Neural progenitor cell (in vitro differentiated cells): ENCODE measurements around the gene SERGEF. TPM values are rescaled to one million over a fixed set of nuclear protein-coding genes. Genes with fewer than 3 reads are reported as not detected.

Experiments
- DNase-seq: peaks from one replicate; pipeline ENCODE4 v3.0.0-alpha.2; 2016; ENCODE audit warnings: low spot score
- H2AFZ ChIP-seq: fragments of 200-600 bp; sonication (generic); replicated peaks from 2 replicates; pipeline ENCODE4 v1.6.1; 2016; ENCODE audit warnings: antibody characterized with exemption
- H3F3A ChIP-seq: fragments of 200-600 bp; sonication (generic); 2 replicates; pipeline ENCODE4 v1.6.1; 2016; ENCODE audit warnings: antibody characterized with exemption, low read depth
- H3K27ac ChIP-seq: fragments of 200-600 bp; sonication (generic); 2 replicates; pipeline ENCODE4 v1.5.1; 2016; ENCODE audit warnings: mild to moderate bottlenecking
- H3K27me3 ChIP-seq: fragments of 200-600 bp; sonication (generic); 2 replicates; pipeline ENCODE4 v1.6.1; 2016; ENCODE audit warnings: mild to moderate bottlenecking, moderate library complexity
- H3K36me3 ChIP-seq: fragments of 200-600 bp; sonication (generic); 2 replicates; pipeline ENCODE4 v1.5.1; 2016
- H3K4me1 ChIP-seq: fragments of 200-600 bp; sonication (generic); 2 replicates; pipeline ENCODE4 v1.6.1; 2016; ENCODE audit warnings: mixed run types
- H3K4me2 ChIP-seq: fragments of 200-600 bp; sonication (generic); 2 replicates; pipeline ENCODE4 v1.6.1; 2016
- H3K4me3 ChIP-seq: fragments of 200-600 bp; sonication (generic); 2 replicates; pipeline ENCODE4 v1.5.1; 2016
- H3K79me2 ChIP-seq: fragments of 200-600 bp; sonication (generic); 2 replicates; pipeline ENCODE4 v1.6.1; 2016; ENCODE audit warnings: low read depth
- H3K9ac ChIP-seq: fragments of 200-600 bp; sonication (generic); 2 replicates; pipeline ENCODE4 v1.6.1; 2016
- H3K9me3 ChIP-seq: fragments of 200-600 bp; sonication (generic); 2 replicates; pipeline ENCODE4 v1.5.1; 2016; ENCODE audit warnings: low read depth
- H4K20me1 ChIP-seq: fragments of 200-600 bp; sonication (generic); 2 replicates; pipeline ENCODE4 v1.6.1; 2016; ENCODE audit warnings: low read depth
- H3K27ac Mint-ChIP-seq: 3 replicates; pipeline ENCODE4 v1.8.0; 2021; ENCODE audit warnings: mixed read lengths
- H3K27me3 Mint-ChIP-seq: 2 replicates; pipeline ENCODE4 v1.8.0; 2022; ENCODE audit warnings: low read depth, mild to moderate bottlenecking, inconsistent platforms, moderate library complexity, mixed read lengths; ENCODE audit not compliant: insufficient read depth
- H3K36me3 Mint-ChIP-seq: 3 replicates; pipeline ENCODE4 v1.8.0; 2021; ENCODE audit warnings: mixed read lengths
- H3K4me1 Mint-ChIP-seq: 3 replicates; pipeline ENCODE4 v1.8.0; 2021; ENCODE audit warnings: mixed read lengths
- H3K4me3 Mint-ChIP-seq: 3 replicates; pipeline ENCODE4 v1.8.0; 2021; ENCODE audit warnings: mild to moderate bottlenecking, moderate library complexity, mixed read lengths
- H3K9me3 Mint-ChIP-seq: 3 replicates; pipeline ENCODE4 v1.8.0; 2020; ENCODE audit warnings: mixed read lengths
- EZH2 ChIP-seq: fragments of 200-600 bp; sonication (generic); IDR thresholded peaks from 2 replicates; pipeline ENCODE4 v1.6.1; 2017; ENCODE audit warnings: antibody characterized with exemption, mild to moderate bottlenecking, moderate library complexity
- EZH2phosphoT487 ChIP-seq: fragments of 200-600 bp; sonication (generic); IDR thresholded peaks from 2 replicates; pipeline ENCODE4 v1.6.1; 2017; ENCODE audit warnings: antibody characterized with exemption
- total RNA-seq: library from RNA; depleted of rRNA; stranded (reverse); fragments of >200 nt; gene quantifications from 2 replicates; pipeline ENCODE4 v1.2.3, GENCODE V29; 2015; ENCODE audit warnings: low replicate concordance
- TF ChIP-seq, protein P1 (sequence below): fragments of 200-600 bp; sonication (generic); IDR thresholded peaks from 2 replicates; pipeline ENCODE4 v1.5.1; 2017; ENCODE audit warnings: antibody characterized with exemption, mild to moderate bottlenecking

The SERGEF gene
- total RNA-seq, 1 donor from 2014 or later = 35.1 TPM

DNA sequence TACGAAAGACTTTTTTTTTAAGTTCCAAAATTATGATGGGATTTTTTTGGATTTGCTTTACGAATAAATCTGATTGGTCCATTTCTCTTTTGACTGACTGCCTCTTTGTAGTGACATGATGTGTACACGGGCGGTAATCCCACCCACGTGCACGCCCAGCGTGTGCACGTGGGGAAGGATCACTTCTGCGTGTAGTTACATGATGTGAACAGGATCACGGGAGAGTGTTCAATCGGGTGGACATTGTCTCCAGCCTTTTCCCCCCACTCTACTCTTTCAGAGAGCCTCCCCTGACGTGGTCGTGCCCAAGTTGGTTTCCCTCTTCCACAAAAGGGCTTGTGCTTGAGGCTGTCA, 235.1 kb downstream of the SERGEF start:
- H3K27ac Mint-ChIP-seq = peak overlapping the region; percentile 76
- TF ChIP-seq EZH2phosphoT487 (no peak), EZH2 (no peak)
- TF ChIP-seq, protein P1, sequence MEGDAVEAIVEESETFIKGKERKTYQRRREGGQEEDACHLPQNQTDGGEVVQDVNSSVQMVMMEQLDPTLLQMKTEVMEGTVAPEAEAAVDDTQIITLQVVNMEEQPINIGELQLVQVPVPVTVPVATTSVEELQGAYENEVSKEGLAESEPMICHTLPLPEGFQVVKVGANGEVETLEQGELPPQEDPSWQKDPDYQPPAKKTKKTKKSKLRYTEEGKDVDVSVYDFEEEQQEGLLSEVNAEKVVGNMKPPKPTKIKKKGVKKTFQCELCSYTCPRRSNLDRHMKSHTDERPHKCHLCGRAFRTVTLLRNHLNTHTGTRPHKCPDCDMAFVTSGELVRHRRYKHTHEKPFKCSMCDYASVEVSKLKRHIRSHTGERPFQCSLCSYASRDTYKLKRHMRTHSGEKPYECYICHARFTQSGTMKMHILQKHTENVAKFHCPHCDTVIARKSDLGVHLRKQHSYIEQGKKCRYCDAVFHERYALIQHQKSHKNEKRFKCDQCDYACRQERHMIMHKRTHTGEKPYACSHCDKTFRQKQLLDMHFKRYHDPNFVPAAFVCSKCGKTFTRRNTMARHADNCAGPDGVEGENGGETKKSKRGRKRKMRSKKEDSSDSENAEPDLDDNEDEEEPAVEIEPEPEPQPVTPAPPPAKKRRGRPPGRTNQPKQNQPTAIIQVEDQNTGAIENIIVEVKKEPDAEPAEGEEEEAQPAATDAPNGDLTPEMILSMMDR = no peak
- H3K27me3 ChIP-seq = no peaks in the 10 kb centered on the region
- no peak overlapping the region for H3K4me3 ChIP-seq
- no peaks in the 10 kb centered on the region for H3K79me2 ChIP-seq
- no peak overlapping the region for H2AFZ ChIP-seq
- H3K27ac ChIP-seq = no peak overlapping the region
- no peaks in the 10 kb centered on the region for H3F3A ChIP-seq
- peaks cover 18% of the 10 kb centered on the region for H3K27me3 Mint-ChIP-seq
- H3K36me3 ChIP-seq = no peaks in the 10 kb centered on the region
- no peak overlapping the region for H3K9ac ChIP-seq
- H3K4me1 ChIP-seq = peaks cover 23% of the 10 kb centered on the region
- no peak overlapping the region for H3K4me2 ChIP-seq
- no peak overlapping the region for H3K4me3 Mint-ChIP-seq
- no peaks in the 10 kb centered on the region for H3K9me3 ChIP-seq
- DNase-seq = no peak
- H3K36me3 Mint-ChIP-seq = peaks cover 3% of the 10 kb centered on the region
- H3K9me3 Mint-ChIP-seq = no peaks in the 10 kb centered on the region
- H4K20me1 ChIP-seq = no peaks in the 10 kb centered on the region
- peaks cover 21% of the 10 kb centered on the region for H3K4me1 Mint-ChIP-seq

GRCh38 chr11:17777086-17777737, 235.6 kb downstream of the SERGEF start:
- Histone ChIP-seq H3K4me3 (no peak overlapping the region), H3K36me3 (no peaks in the 10 kb centered on the region), H3K27ac (no peak overlapping the region), H3K79me2 (no peaks in the 10 kb centered on the region), H3K27me3 (no peaks in the 10 kb centered on the region), H3K9me3 (no peaks in the 10 kb centered on the region), H3K4me2 (no peak overlapping the region), H3F3A (no peaks in the 10 kb centered on the region), H3K9ac (no peak overlapping the region), H2AFZ (no peak overlapping the region), H3K4me1 (peaks cover 23% of the 10 kb centered on the region), H4K20me1 (no peaks in the 10 kb centered on the region)
- H3K27me3 Mint-ChIP-seq = peaks cover 21% of the 10 kb centered on the region
- no peak for DNase-seq
- peaks cover 8% of the 10 kb centered on the region for H3K36me3 Mint-ChIP-seq
- H3K4me1 Mint-ChIP-seq = peaks cover 21% of the 10 kb centered on the region
- TF ChIP-seq, protein P1 = no peak
- TF ChIP-seq EZH2phosphoT487 (no peak), EZH2 (no peak)
- H3K4me3 Mint-ChIP-seq = no peak overlapping the region
- H3K27ac Mint-ChIP-seq = no peak overlapping the region
- H3K9me3 Mint-ChIP-seq = no peaks in the 10 kb centered on the region

- Histone ChIP-seq H3K79me2 (no peaks in the 10 kb centered on the region), H3K9ac (no peak overlapping the region), H3K36me3 (no peaks in the 10 kb centered on the region), H3K27me3 (no peaks in the 10 kb centered on the region), H3K9me3 (no peaks in the 10 kb centered on the region), H3K4me2 (no peak overlapping the region), H4K20me1 (no peaks in the 10 kb centered on the region), H3K4me3 (no peak overlapping the region), H3K4me1 (peaks cover 23% of the 10 kb centered on the region), H3F3A (no peaks in the 10 kb centered on the region), H2AFZ (no peak overlapping the region), H3K27ac (no peak overlapping the region)
- peaks cover 26% of the 10 kb centered on the region for H3K27me3 Mint-ChIP-seq
- no peak overlapping the region for H3K4me3 Mint-ChIP-seq
- no peak for TF ChIP-seq EZH2phosphoT487
- TF ChIP-seq, protein P1 = no peak
- no peak for TF ChIP-seq EZH2
- H3K36me3 Mint-ChIP-seq = peaks cover 15% of the 10 kb centered on the region
- no peaks in the 10 kb centered on the region for H3K9me3 Mint-ChIP-seq
- peaks cover 23% of the 10 kb centered on the region for H3K4me1 Mint-ChIP-seq
- no peak overlapping the region for H3K27ac Mint-ChIP-seq
- no peak for DNase-seq
Observed at GRCh38 chr11:17776212-17776875, 236.5 kb downstream of the SERGEF start.
